ENCODE results near the gene CACNB4. TPM values are rescaled to one million over a fixed set of nuclear protein-coding genes. Genes with fewer than 3 reads are reported as not detected.

Gene CACNB4
- total RNA-seq, 2 donors from 2014 or later: 15.4 to 40.6 TPM

- intact Hi-C loops (cut with DNase I): no loop called here
- no peak overlapping the region for H3K4me3 ChIP-seq
- DNase-seq (ENCODE audit: low spot score): no peak
- no peak overlapping the region for H3K27ac ChIP-seq
- no peak for TF ChIP-seq POLR2A (IDR thresholded peaks at IDR 0.05)
- H3K27me3 ChIP-seq (replicated peaks; ENCODE audit: insufficient read depth): no peaks in the 10 kb centered on the region
- no peaks in the 10 kb centered on the region for H3K36me3 ChIP-seq
- H3K9me3 ChIP-seq: no peaks in the 10 kb centered on the region
- no peaks in the 10 kb centered on the region for H3K4me1 ChIP-seq (replicated peaks)
These were observed 79.1 kb downstream of the CACNB4 start for GRCh38 chr2:152019732-152020131.

- Histone ChIP-seq H3K36me3 (no peaks in the 10 kb centered on the region), H3K27ac (no peak overlapping the region), H3K9me3 (no peaks in the 10 kb centered on the region), H3K27me3 (replicated peaks; ENCODE audit: insufficient read depth) (no peaks in the 10 kb centered on the region), H3K4me3 (no peak overlapping the region), H3K4me1 (replicated peaks) (no peaks in the 10 kb centered on the region)
- DNase-seq (ENCODE audit: low spot score): no peak
- intact Hi-C loops (cut with DNase I): no loop called here
- TF ChIP-seq POLR2AphosphoS5 (IDR thresholded peaks at IDR 0.05): no peak
- TF ChIP-seq, protein P1, sequence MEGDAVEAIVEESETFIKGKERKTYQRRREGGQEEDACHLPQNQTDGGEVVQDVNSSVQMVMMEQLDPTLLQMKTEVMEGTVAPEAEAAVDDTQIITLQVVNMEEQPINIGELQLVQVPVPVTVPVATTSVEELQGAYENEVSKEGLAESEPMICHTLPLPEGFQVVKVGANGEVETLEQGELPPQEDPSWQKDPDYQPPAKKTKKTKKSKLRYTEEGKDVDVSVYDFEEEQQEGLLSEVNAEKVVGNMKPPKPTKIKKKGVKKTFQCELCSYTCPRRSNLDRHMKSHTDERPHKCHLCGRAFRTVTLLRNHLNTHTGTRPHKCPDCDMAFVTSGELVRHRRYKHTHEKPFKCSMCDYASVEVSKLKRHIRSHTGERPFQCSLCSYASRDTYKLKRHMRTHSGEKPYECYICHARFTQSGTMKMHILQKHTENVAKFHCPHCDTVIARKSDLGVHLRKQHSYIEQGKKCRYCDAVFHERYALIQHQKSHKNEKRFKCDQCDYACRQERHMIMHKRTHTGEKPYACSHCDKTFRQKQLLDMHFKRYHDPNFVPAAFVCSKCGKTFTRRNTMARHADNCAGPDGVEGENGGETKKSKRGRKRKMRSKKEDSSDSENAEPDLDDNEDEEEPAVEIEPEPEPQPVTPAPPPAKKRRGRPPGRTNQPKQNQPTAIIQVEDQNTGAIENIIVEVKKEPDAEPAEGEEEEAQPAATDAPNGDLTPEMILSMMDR (IDR thresholded peaks at IDR 0.05): no peak
- no peak for TF ChIP-seq POLR2A (IDR thresholded peaks at IDR 0.05)
- 82% methylated on average over 7 of the region's 7 CpGs for WGBS
These were observed 82.4 kb downstream of the CACNB4 start for GRCh38 chr2:152016181-152017120.

DNA sequence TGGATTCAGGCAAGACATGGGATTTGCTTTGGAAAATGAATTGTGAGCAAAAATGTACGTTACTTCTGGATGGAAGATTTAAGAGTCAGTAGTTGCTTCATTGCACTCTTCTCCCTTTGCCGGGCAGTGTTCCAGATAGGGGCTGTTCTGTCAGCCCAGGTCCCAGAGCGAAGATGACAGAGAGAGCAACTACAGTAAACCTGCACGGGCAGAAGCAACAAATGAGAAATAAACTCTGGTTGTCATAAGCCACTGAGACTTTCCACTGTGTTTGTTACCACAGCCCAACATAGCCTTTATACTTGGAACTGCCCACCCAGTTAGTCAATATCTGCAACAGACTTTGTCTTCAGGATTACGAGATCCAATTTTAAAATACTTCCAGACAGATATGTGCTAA, 83.3 kb downstream of the CACNB4 start:
- H3K36me3 ChIP-seq: no peaks in the 10 kb centered on the region
- no peaks in the 10 kb centered on the region for H3K4me1 ChIP-seq (replicated peaks)
- H3K27me3 ChIP-seq (replicated peaks; ENCODE audit: insufficient read depth): no peaks in the 10 kb centered on the region
- TF ChIP-seq, protein P1 (IDR thresholded peaks at IDR 0.05): no peak
- TF ChIP-seq POLR2A (IDR thresholded peaks at IDR 0.05): no peak
- TF ChIP-seq POLR2AphosphoS5 (IDR thresholded peaks at IDR 0.05): no peak
- no peak overlapping the region for H3K27ac ChIP-seq
- 59% methylated on average over 5 of the region's 5 CpGs for whole genome bisulfite sequencing
- H3K4me3 ChIP-seq: no peak overlapping the region
- H3K9me3 ChIP-seq: no peaks in the 10 kb centered on the region
- intact Hi-C loops (cut with DNase I): no loop called here
- no peak for DNase-seq (ENCODE audit: low spot score)

DNA sequence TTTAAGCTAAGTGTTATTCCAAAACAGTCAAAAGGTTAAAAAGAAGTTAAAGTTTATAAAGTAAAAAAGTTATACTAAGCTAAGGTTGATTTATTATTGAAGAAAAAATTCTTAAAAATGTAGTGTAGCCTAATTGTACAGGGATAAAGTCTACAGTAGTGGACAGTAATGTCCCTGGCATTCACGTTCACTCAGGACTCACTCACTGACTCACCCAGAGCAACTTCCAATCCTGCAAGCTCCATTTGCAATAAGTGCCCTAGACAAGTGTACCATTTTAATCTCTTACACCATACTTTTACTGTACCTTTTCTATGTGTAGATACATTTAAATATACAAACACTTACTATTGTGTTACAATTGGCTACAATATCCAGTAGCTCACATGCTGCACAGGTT, 86.1 kb downstream of the CACNB4 start:
- no peaks in the 10 kb centered on the region for H3K27me3 ChIP-seq (replicated peaks; ENCODE audit: insufficient read depth)
- H3K27ac ChIP-seq: no peak overlapping the region
- no peak overlapping the region for H3K4me3 ChIP-seq
- WGBS: 75% methylated on average over 1 of the region's 1 CpG
- H3K36me3 ChIP-seq: no peaks in the 10 kb centered on the region
- no peaks in the 10 kb centered on the region for H3K9me3 ChIP-seq
- intact Hi-C loops (cut with DNase I): no loop called here
- DNase-seq (ENCODE audit: low spot score): no peak
- TF ChIP-seq, protein P1 (IDR thresholded peaks at IDR 0.05): no peak
- no peak for TF ChIP-seq POLR2A (IDR thresholded peaks at IDR 0.05)
- TF ChIP-seq POLR2AphosphoS5 (IDR thresholded peaks at IDR 0.05): no peak
- no peaks in the 10 kb centered on the region for H3K4me1 ChIP-seq (replicated peaks)

DNA sequence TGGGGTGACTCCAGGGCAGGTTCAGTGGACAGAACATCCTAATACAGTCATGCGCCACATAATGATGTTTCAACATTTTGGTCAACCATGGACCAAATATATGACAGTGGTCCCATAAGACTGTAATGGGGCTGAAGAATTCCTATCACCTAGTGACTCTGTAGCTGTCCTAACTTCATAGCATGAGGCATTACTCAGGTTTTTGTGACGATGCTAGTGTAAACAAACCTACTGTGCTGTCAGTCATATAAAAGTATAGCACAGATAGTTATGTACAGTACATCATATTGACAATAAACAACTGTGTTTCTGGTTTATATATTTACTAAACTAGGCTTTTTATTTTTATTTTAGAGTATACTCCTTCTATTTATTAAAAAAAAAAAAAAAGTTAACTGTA, 87.1 kb downstream of the CACNB4 start:
- Histone ChIP-seq H3K9me3 (no peaks in the 10 kb centered on the region), H3K4me1 (replicated peaks) (no peaks in the 10 kb centered on the region), H3K27me3 (replicated peaks; ENCODE audit: insufficient read depth) (no peaks in the 10 kb centered on the region), H3K27ac (no peak overlapping the region), H3K36me3 (no peaks in the 10 kb centered on the region), H3K4me3 (no peak overlapping the region)
- DNase-seq (ENCODE audit: low spot score): no peak
- intact Hi-C loops (cut with DNase I): no loop called here
- 70% methylated on average over 2 of the region's 2 CpGs for WGBS
- TF ChIP-seq, protein P1 (IDR thresholded peaks at IDR 0.05): no peak

Data from prostate gland (tissue), 2 donors.